K562 (cell line): ENCODE measurements around the gene FANCC. TPM values are rescaled to one million over a fixed set of nuclear protein-coding genes. Genes with fewer than 3 reads are reported as not detected.

Experiments
- JUND ChIP-seq, 2 experiments: IDR thresholded peaks; 2 replicates in 1 of 2; 3 replicates in 1 of 2; pipeline ENCODE4 v1.6.1; 2011; ENCODE audit warnings: borderline replicate concordance in 2 of 2, low read depth in 2 of 2, low read length in 2 of 2, improper control_type of control experiment in 1 of 2, missing biosample characterization in 1 of 2, missing genetic modification characterization in 1 of 2, missing genetic modification reagents in 1 of 2
- ZNF263 ChIP-seq: sonication (generic); formaldehyde crosslinking; IDR thresholded peaks from 2 replicates; pipeline ENCODE4 v1.8.0; 2022; ENCODE audit warnings: mild to moderate bottlenecking, missing genetic modification reagents, borderline replicate concordance
- polyA plus RNA-seq, 8 experiments: library from polyadenylated mRNA; depleted of rRNA in 4 of 8; stranded (reverse) in 5 of 8; unstranded in 3 of 8; fragments of >200 nt; fragmentation: Nextera tagmentation in 2 of 8; fragmentation: Illumina TruSeq in 1 of 8; extraction: Ambion mirVana in 2 of 8; extraction: Trizol in 1 of 8; gene quantifications; 2 replicates each; pipeline versions ENCODE4 v1.2.1 to v1.2.3, GENCODE V29; 2011 to 2014; ENCODE audit warnings: inconsistent platforms in 1 of 8, missing spikeins in 1 of 8
- total RNA-seq, 7 experiments: library from RNA; depleted of rRNA in 6 of 7; stranded (reverse); fragments of >200 nt in 6 of 7; fragmentation: Illumina TruSeq in 2 of 7; extraction: Trizol in 2 of 7; gene quantifications; 2 replicates each; pipeline versions ENCODE4 v1.2.1 to v1.2.3, GENCODE V29; 2011 to 2021; ENCODE audit warnings: low replicate concordance in 1 of 7
- TF ChIP-seq, protein P1 (sequence below): fragments of 200-800 bp; sonication (Bioruptor generic); IDR thresholded peaks from 2 replicates; pipeline ENCODE4 v1.6.1; 2016; ENCODE audit warnings: missing genetic modification characterization, missing compliant biosample characterization

Gene FANCC
- total and polyA plus RNA-seq, 9 of the 15 experiments (the other 6 are each of a cell fraction or from before 2014, with no cell fraction given), result 4.6 to 18.4 (median 14.2) TPM

DNA sequence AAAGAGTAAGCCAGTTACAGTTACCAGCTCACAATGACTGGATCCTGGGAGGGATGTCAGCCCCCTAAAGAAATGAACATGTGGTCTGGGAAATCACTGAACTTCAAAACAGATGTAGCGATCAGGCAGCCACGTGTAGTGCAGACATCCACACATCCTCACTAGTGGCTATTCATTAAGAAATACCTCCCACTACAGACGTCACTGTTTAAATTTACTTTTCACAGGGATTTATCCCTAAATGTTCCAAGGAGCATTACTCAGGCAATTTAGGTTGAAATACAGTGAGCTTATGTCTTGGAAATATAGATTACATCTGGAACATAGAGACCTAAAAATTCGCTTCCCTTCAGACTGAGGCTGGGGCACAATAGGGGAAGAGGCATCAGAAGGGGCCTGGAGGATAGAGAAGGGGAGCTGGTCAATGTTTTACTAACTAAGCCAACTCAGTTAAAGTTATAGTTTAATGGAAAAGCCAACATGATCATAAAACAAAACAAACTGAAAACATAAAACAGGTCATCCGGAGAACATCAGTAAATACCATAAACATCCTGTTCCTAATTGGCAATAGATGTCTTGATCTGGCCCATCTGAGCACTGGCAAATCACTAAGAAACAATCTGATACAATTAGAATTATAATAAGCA is 92.3 kb downstream of the FANCC start (continued):
- TF ChIP-seq, protein P1, sequence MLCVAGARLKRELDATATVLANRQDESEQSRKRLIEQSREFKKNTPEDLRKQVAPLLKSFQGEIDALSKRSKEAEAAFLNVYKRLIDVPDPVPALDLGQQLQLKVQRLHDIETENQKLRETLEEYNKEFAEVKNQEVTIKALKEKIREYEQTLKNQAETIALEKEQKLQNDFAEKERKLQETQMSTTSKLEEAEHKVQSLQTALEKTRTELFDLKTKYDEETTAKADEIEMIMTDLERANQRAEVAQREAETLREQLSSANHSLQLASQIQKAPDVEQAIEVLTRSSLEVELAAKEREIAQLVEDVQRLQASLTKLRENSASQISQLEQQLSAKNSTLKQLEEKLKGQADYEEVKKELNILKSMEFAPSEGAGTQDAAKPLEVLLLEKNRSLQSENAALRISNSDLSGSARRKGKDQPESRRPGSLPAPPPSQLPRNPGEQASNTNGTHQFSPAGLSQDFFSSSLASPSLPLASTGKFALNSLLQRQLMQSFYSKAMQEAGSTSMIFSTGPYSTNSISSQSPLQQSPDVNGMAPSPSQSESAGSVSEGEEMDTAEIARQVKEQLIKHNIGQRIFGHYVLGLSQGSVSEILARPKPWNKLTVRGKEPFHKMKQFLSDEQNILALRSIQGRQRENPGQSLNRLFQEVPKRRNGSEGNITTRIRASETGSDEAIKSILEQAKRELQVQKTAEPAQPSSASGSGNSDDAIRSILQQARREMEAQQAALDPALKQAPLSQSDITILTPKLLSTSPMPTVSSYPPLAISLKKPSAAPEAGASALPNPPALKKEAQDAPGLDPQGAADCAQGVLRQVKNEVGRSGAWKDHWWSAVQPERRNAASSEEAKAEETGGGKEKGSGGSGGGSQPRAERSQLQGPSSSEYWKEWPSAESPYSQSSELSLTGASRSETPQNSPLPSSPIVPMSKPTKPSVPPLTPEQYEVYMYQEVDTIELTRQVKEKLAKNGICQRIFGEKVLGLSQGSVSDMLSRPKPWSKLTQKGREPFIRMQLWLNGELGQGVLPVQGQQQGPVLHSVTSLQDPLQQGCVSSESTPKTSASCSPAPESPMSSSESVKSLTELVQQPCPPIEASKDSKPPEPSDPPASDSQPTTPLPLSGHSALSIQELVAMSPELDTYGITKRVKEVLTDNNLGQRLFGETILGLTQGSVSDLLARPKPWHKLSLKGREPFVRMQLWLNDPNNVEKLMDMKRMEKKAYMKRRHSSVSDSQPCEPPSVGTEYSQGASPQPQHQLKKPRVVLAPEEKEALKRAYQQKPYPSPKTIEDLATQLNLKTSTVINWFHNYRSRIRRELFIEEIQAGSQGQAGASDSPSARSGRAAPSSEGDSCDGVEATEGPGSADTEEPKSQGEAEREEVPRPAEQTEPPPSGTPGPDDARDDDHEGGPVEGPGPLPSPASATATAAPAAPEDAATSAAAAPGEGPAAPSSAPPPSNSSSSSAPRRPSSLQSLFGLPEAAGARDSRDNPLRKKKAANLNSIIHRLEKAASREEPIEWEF (CRISPR knock-in tag), result no peak
- TF ChIP-seq JUND (IDR thresholded peaks at IDR 0.05; ENCODE audit: borderline replicate concordance, low read depth, low read length), result no peak
- no peak for TF ChIP-seq JUND (tag; IDR thresholded peaks at IDR 0.05; ENCODE audit: borderline replicate concordance, low read depth, low read length)
- no peak for TF ChIP-seq ZNF263 (CRISPR knock-in tag)
